GM15510 (cell line): ENCODE data around the gene CD99L2.

ENCODE experiments used
- POLR2A ChIP-seq: IDR thresholded peaks from 3 replicates; pipeline ENCODE4 v1.6.1; 2011; ENCODE audit warnings: borderline replicate concordance; ENCODE audit not compliant: insufficient read length; ENCODE audit errors: extremely low read depth

The CD99L2 gene

GRCh38 chrX:150871341-150871811 lies 27.1 kb downstream of the CD99L2 start:
- TF ChIP-seq POLR2A = no peak

- TF ChIP-seq POLR2A = no peak
Measured at GRCh38 chrX:150870487-150871340, 27.8 kb downstream of the CD99L2 start.

DNA sequence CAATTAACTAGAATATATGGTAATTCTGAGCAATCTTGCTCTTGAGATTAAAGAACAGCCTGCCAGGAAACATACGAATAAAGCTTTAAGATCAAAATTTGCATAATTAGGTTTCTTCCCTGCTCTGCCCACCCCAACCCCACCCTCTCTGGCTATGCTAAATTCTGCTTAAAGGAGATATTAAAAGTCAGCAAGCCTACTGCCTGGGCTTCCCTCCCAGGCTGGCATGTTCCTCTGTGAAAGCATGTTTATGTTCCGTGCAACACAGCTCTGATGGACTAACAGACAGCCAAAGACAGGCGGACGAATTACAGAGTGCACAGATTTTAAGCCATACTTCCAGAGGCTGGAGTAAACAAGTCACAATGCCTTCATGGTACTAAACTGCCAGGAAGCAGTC lies 28.4 kb downstream of the CD99L2 start:
- TF ChIP-seq POLR2A = no peak

DNA sequence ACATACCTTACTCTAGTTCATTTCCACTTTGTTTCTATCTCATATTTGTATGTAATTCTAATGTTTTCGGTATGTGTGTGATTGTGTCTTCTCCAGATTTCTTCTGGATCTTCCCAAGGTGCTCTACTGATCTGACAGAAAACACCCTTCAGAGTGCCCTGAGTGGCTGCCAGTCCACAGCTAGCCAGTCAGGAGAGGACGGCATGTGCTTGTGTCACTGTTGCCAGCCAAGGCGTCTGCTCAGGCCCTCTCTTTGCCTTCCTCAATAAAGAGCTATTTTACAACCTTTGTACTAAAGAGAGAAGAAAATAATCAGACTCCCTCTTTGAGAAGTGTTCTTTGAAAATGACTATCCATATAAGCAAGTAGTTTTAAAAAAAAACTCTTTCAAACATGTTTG lies 29.0 kb downstream of the CD99L2 start:
- no peak for TF ChIP-seq POLR2A

DNA sequence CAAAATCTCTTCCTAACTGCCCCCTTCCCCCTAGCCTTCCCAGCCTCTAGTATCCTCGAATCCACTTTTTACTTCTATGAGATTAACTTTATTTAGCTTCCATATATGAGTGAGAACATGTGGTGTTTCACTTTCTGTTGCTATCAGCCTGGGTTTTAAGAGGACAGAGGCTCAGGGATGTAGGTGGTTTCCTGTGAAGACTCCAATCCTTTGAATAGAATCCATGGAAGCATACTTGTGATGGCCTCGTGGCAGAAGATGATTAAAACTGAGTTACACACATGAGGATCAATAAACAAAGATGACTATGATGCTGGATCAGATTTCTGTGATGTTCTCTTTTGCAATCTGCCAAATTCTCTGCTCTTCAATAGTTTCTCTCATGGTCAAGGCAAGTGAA lies 29.8 kb downstream of the CD99L2 start:
- TF ChIP-seq POLR2A = no peak

GRCh38 chrX:150864127-150864526 lies 34.3 kb downstream of the CD99L2 start:
- TF ChIP-seq POLR2A = no peak

GRCh38 chrX:150863191-150863590 lies 35.3 kb downstream of the CD99L2 start:
- no peak for TF ChIP-seq POLR2A

DNA sequence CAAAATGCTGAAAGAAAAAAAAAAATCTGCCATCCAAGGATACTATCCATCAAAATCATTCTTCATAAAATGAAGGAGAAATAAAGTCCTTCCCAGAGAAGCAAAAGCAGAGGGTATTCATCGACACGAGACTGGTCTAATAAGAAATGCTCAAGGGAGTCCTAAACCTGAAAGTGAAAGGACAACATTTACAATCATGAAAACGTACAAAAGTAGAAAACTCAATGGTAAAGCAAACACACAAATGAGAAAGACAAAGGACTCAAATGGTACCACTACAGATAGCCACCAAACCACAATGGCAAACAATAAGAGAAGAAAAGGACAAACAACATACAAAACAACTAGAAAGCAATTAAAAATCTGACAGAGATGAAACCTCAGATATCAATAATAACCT lies 41.0 kb downstream of the CD99L2 start:
- TF ChIP-seq POLR2A = no peak

DNA sequence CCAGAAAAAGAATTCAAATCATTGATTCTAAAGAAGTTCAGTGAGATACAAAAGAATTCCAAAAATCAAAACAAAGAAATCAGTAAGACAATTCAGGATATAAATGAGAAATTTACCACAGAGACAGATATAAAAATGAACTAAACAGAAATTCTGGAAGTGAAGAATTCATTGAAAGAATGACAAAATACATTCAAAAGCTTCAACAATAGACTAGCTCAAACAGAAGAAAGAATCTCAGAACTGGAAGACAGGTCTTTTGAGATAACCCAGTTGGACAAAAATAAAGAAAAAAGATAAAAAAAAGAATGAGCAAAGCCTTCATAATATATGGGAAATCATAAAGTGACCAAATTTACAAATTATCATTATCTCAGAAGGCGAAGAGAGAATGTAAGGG lies 41.7 kb downstream of the CD99L2 start:
- TF ChIP-seq POLR2A = no peak

GRCh38 chrX:150856101-150856500 lies 42.4 kb downstream of the CD99L2 start:
- no peak for TF ChIP-seq POLR2A

GRCh38 chrX:150854856-150855255 lies 43.6 kb downstream of the CD99L2 start:
- TF ChIP-seq POLR2A = no peak

DNA sequence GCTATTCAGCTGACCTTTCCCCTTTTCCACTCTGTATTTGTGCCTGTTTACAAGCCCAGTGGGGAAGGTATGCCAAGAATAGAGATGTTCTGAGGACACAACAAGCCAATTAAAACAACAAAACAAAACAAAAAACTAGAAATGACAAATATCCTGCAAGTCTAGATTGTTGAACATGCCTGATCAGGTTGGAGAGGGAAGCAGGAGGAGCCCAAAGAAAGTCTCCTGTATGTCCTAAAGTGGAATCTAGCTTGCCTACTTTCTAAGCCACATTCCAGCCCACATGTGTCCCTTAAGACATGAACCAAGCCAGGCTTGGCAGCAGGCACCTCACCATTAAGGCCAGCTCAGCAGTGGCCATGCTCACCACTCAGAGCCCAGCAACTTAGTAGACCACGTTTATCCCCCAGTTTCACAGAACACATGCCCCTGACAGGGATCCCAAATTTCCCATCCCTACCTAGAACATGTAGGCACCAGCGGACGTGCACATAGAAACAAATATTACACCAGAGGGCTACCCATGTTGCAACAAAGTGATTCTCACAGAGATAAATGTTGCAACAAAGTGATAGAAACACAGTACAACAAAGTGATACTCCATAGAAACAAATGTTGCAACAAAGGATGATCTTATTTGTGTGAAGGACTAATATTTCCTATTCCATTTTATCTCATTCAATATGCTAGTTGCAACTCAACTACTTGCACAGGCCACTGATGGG lies 48.3 kb downstream of the CD99L2 start:
- TF ChIP-seq POLR2A = no peak

GRCh38 chrX:150849486-150849885 lies 49.0 kb downstream of the CD99L2 start:
- TF ChIP-seq POLR2A = no peak

DNA sequence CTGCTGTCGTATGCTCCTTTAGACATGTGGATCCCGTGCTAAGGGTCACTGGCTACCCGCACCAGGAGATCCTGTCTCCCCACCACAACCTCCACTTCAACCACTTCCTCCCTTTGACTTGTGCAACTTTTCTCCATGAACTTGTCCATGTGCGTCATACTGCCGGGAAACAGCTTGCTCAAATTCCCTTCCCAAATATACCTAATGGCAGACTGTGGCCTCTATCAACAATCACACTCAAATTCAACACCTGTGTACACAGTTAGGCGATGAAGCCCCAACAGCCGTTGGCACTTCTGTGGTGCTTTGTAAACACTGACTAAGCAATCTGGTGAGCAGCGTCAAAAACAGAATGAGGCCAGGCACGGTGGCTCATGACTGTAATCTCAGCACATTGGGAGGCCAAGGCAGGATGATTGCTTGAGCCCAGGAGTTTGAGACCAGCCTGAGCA lies 49.5 kb downstream of the CD99L2 start:
- TF ChIP-seq POLR2A = no peak

DNA sequence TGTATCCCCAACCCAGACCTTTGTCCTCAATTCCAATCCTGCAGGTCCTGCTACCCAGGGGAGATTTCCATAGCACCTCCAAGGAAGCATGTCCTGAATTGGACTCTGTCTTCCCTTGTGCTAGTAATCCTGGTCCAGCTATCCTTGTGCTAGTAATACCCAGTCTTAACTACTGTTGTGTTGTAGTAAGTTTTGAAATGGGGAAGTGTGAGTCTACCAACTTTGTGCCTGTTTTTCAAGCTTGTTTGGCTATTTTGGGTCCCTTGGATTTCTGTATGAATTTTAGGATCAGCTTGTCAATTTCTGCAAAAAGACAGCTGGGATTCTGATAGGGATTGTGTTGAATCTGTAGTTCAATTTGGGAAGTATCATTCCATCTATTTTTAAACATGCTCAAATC lies 51.4 kb downstream of the CD99L2 start:
- TF ChIP-seq POLR2A = no peak

GRCh38 chrX:150846130-150846529 lies 52.3 kb downstream of the CD99L2 start:
- no peak for TF ChIP-seq POLR2A

- TF ChIP-seq POLR2A = no peak
Measured at GRCh38 chrX:150845091-150845490, 53.4 kb downstream of the CD99L2 start.

- TF ChIP-seq POLR2A = no peak
Measured at GRCh38 chrX:150844016-150844415, 54.5 kb downstream of the CD99L2 start.
